Endothelial cell of umbilical vein (primary cell): ENCODE results near the gene SDHC. TPM values are rescaled to one million over a fixed set of nuclear protein-coding genes. Genes with fewer than 3 reads are reported as not detected.

Experiments used
- BruUV-seq: library from RNA; stranded (reverse); fragments of 400-500 nt; replicated peaks from 2 replicates; lab custom pipeline; 2021; lab: Mats Ljungman, UMichigan
- CTCF ChIA-PET: fragments of 300-600, 350-600 bp; sonication (Branson Sonifier 250); formaldehyde crosslinking; loops from one replicate; lab custom pipeline; 2021; ENCODE audit warnings: antibody characterized with exemption, inconsistent platforms; lab: Charles Lee
- POLR2A ChIA-PET: fragments of 300-600, 350-600 bp; sonication (Branson Sonifier 250); formaldehyde crosslinking; loops from one replicate; lab custom pipeline; 2021; ENCODE audit warnings: antibody characterized with exemption, inconsistent platforms; lab: Charles Lee
- DNase-seq: peaks from one replicate; pipeline ENCODE4 v3.0.0-alpha.2; 2011; ENCODE audit warnings: low read depth, low spot score
- FAIRE-seq: peaks from 2 replicates; lab custom pipeline; 2011; peaks lifted over from hg19 to GRCh38; lab: Jason Lieb, UNC
- H2AFZ ChIP-seq: 2 replicates; pipeline ENCODE4 v1.6.0; 2012; ENCODE audit warnings: low read depth, low read length, control low read depth, inconsistent platforms
- H3K27ac ChIP-seq: 2 replicates; pipeline ENCODE4 v1.5.1; 2011; ENCODE audit warnings: low read depth, mild to moderate bottlenecking, control low read depth, low read length, moderate library complexity; ENCODE audit not compliant: insufficient read depth
- H3K27me3 ChIP-seq, 2 experiments: 2 replicates each; pipeline versions ENCODE4 v1.6.0 to v1.6.1; 2011; ENCODE audit warnings: low read length in 2 of 2, mixed read lengths in 1 of 2; ENCODE audit not compliant: control insufficient read depth in 2 of 2, insufficient read depth in 2 of 2
- H3K36me3 ChIP-seq, 2 experiments: 2 replicates in 1 of 2; 3 replicates in 1 of 2; pipeline ENCODE4 v1.5.1; 2011; ENCODE audit warnings: low read length in 2 of 2, mild to moderate bottlenecking in 1 of 2, moderate library complexity in 1 of 2; ENCODE audit not compliant: control insufficient read depth in 2 of 2, insufficient read depth in 2 of 2; ENCODE audit errors: extremely low read depth in 1 of 2
- H3K4me1 ChIP-seq: 3 replicates; pipeline ENCODE4 v1.5.1; 2011; ENCODE audit warnings: mild to moderate bottlenecking, low read length; ENCODE audit not compliant: control insufficient read depth, insufficient read depth; ENCODE audit errors: extremely low read depth
- H3K4me2 ChIP-seq: 2 replicates; pipeline ENCODE4 v1.6.1; 2011; ENCODE audit warnings: low read length, control low read depth, mixed read lengths; ENCODE audit not compliant: insufficient read depth
- H3K4me3 ChIP-seq, 3 experiments: fragments of 200-600 bp in 1 of 3; sonication (generic), shearing (Covaris generic) in 1 of 3; replicated peaks in 1 of 3; 2 replicates each; pipeline ENCODE4 v1.5.1; 2011 to 2016; ENCODE audit warnings: control low read depth in 3 of 3, low read length in 3 of 3, mild to moderate bottlenecking in 2 of 3, inconsistent platforms in 1 of 3, low read depth in 1 of 3, moderate library complexity in 1 of 3; ENCODE audit not compliant: insufficient read depth in 1 of 3
- H3K79me2 ChIP-seq: 2 replicates; pipeline ENCODE4 v1.6.0; 2012; ENCODE audit warnings: low read length, inconsistent platforms; ENCODE audit not compliant: control insufficient read depth, insufficient read depth
- H3K9ac ChIP-seq: replicated peaks from 2 replicates; pipeline ENCODE3; 2011; ENCODE audit warnings: low read length, control low read depth; ENCODE audit not compliant: insufficient read depth; ENCODE audit errors: extremely low read depth
- H3K9me1 ChIP-seq: replicated peaks from 3 replicates; pipeline ENCODE4 v1.6.0; 2011; ENCODE audit warnings: mild to moderate bottlenecking, low read length; ENCODE audit not compliant: control insufficient read depth, insufficient read depth; ENCODE audit errors: extremely low read depth
- H3K9me3 ChIP-seq: replicated peaks from 2 replicates; pipeline ENCODE4 v1.5.1; 2012; ENCODE audit warnings: low read length, inconsistent platforms; ENCODE audit not compliant: control insufficient read depth, insufficient read depth
- H4K20me1 ChIP-seq: replicated peaks from 2 replicates; pipeline ENCODE3; 2011; ENCODE audit warnings: mild to moderate bottlenecking, low read length; ENCODE audit not compliant: control insufficient read depth, insufficient read depth; ENCODE audit errors: extremely low read depth
- CTCF ChIP-seq, 2 donors: IDR thresholded peaks; 1 replicate in 1 of 2; 2 replicates in 1 of 2; pipeline ENCODE4 v1.5.1; 2011; ENCODE audit warnings: low read length in 2 of 2, mild to moderate bottlenecking in 2 of 2, moderate library complexity in 2 of 2, control low read depth in 1 of 2, inconsistent platforms in 1 of 2, low read depth in 1 of 2; ENCODE audit not compliant: insufficient read depth in 1 of 2; ENCODE audit errors: extremely low read depth in 1 of 2
- EZH2 ChIP-seq: IDR thresholded peaks from 2 replicates; pipeline ENCODE4 v1.6.1; 2012; ENCODE audit warnings: borderline replicate concordance, low read depth, mild to moderate bottlenecking, moderate library complexity, low read length, inconsistent platforms; ENCODE audit not compliant: severe bottlenecking
- FOS ChIP-seq: IDR thresholded peaks from 2 replicates; pipeline ENCODE4 v1.6.1; 2011; ENCODE audit warnings: mild to moderate bottlenecking, low read length, moderate library complexity, borderline replicate concordance; ENCODE audit not compliant: insufficient read depth
- GATA2 ChIP-seq: IDR thresholded peaks from 2 replicates; pipeline ENCODE4 v1.7.0; 2011; ENCODE audit warnings: low read depth, mild to moderate bottlenecking, moderate library complexity, mixed read lengths, low read length; ENCODE audit not compliant: insufficient read length, insufficient read depth
- JUN ChIP-seq: IDR thresholded peaks from 2 replicates; pipeline ENCODE4 v1.6.1; 2011; ENCODE audit warnings: borderline replicate concordance, low read depth; ENCODE audit not compliant: insufficient read length, insufficient read depth
- MAX ChIP-seq: IDR thresholded peaks from 2 replicates; pipeline ENCODE4 v1.6.1; 2011; ENCODE audit not compliant: insufficient read depth, insufficient read length
- MYC ChIP-seq: IDR thresholded peaks from one replicate; pipeline ENCODE4 v1.6.1; 2011; ENCODE audit warnings: mild to moderate bottlenecking, low read depth, low read length
- POLR2A ChIP-seq: IDR thresholded peaks from 2 replicates; pipeline ENCODE4 v1.6.1; 2012; ENCODE audit warnings: low read depth, mild to moderate bottlenecking, control low read depth, low read length
- POLR2AphosphoS5 ChIP-seq: IDR thresholded peaks from 2 replicates; pipeline ENCODE4 v1.6.1; 2012; ENCODE audit warnings: low read depth, mild to moderate bottlenecking, control low read depth, low read length, moderate library complexity; ENCODE audit not compliant: insufficient read depth
- dilution Hi-C: fragments of 300-500 bp; cut with MboI; formaldehyde crosslinking; loops from one replicate; pipeline ENCODE4 v1.15.0; 2019; ENCODE audit warnings: low sequenced_read_pairs; ENCODE audit not compliant: extremely low pct_ligation_motif_present
- intact Hi-C: fragments of 100-400 bp; cut with micrococcal nuclease; formaldehyde crosslinking; loops from one replicate; pipeline ENCODE4 v1.10.0; 2022
- polyA plus RNA-seq, 4 experiments: library from polyadenylated mRNA; depleted of rRNA in 3 of 4; stranded (reverse) in 3 of 4; unstranded in 1 of 4; fragments of >200 nt; gene quantifications; 2 replicates each; pipeline versions ENCODE4 v1.2.1 to v1.2.3, GENCODE V29; 2011 to 2012; ENCODE audit warnings: missing spikeins in 1 of 4
- total RNA-seq: library from RNA; stranded (reverse); gene quantifications from 2 replicates; pipeline ENCODE4 v1.2.3, GENCODE V29; 2021

Gene SDHC
- total and polyA plus RNA-seq, 2 donors (not counting 3 experiments of a cell fraction or from before 2014, with no cell fraction given): 148 to 279 TPM

- Histone ChIP-seq H3K4me1 (no peaks in the 10 kb centered on the region), H3K4me3 (no peak overlapping the region), H3K9me3 (no peaks in the 10 kb centered on the region), H3K36me3 (no peaks in the 10 kb centered on the region), H3K79me2 (no peaks in the 10 kb centered on the region), H3K27me3 (peaks cover 9 to 10% of the 10 kb centered on the region in 2 experiments), H3K9me1 (no peaks in the 10 kb centered on the region), H3K9ac (no peak overlapping the region), H3K27ac (no peak overlapping the region), H3K4me2 (no peak overlapping the region), H4K20me1 (no peaks in the 10 kb centered on the region), H2AFZ (no peak overlapping the region)
- TF ChIP-seq POLR2AphosphoS5 (no peak), MAX (no peak), CTCF (IDR thresholded peaks at IDR 0.05; ENCODE audit: extremely low read depth in 1 of 2, insufficient read depth in 1 of 2, low read depth in 1 of 2, low read length in 2 of 2) (no peak), EZH2 (no peak), POLR2A (no peak), GATA2 (no peak), JUN (no peak), FOS (no peak), MYC (no peak)
- BruUV-seq: no TSS peak
- ChIA-PET POLR2A (interaction anchor here (0.8 kb wide), 1 partner anchor 23 kb away, joined by 3 read pairs; the partner anchor contains the start of gene SDHC), CTCF (interaction anchor here (0.6 to 4.3 kb wide), 40 partner anchors 8 to 430 kb away, joined by 3 to 95 read pairs (median 5); partner anchors contain the start of genes ADAMTS4, CFAP126, PCP4L1 and PPOX)
- FAIRE-seq (no peak), DNase-seq (no peak)
- dilution Hi-C loops: no loop called here
- intact Hi-C loops: loop anchor here (1.0 to 5.0 kb wide), 3 partner anchors 63 to 98 kb away; no protein-coding TSS in a partner anchor
Measured at GRCh38 chr1:161290779-161291178, 23.4 kb upstream of the SDHC start.
